Cerebellar cortex (tissue), 1 donor: ENCODE measurements around the gene STAMBPL1.
"Not testable (repeated sequence)": the region's sequence is repeated elsewhere in the genome, so short reads cannot be mapped to it uniquely, and the experiment has no call there.

Experiments used
- DNase-seq: peaks from one replicate; pipeline ENCODE4 v3.0.0-alpha.2; 2015; ENCODE audit warnings: low spot score

The STAMBPL1 gene

DNA sequence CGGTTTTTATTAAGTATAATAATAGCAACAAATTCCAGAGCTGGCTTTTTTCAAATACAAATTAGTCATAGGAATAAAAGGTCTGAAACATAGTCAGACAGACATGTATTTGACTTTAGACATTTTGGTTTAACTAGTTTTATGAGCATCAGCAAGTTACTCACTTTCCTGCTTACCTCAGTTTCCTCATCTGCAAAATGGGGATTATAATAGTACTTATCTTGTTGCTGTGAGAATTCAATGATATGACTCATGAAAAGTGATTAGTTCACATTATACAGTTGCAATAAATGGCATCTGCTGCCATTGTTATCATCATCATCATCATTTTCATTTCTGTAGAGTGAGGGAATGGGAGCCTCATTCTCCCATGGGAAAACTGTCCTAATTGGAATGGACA, 39.0 kb downstream of the STAMBPL1 start:
- no peak for DNase-seq

DNA sequence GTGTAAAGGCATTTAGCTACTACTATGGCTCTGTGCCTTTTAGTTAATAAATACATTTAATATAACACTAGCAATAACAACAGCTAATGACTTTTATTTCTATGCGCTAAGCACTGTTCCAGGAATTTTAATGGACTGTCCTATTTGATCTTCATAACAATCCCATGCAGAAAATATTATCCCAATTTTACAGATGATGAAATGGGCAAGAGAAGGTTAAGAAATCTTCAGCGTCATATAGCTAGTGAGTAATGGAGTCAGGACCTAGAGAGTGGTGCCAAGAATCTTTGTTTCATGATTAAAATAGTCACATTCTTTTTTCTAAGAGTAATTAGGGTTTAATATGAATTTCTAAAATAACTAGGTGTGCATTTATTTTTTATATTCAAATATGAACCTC, 40.2 kb downstream of the STAMBPL1 start:
- DNase-seq, result no peak

GRCh38 chr10:88920986-88921593, 41.0 kb downstream of the STAMBPL1 start:
- DNase-seq, result no peak

- DNase-seq, result no peak
Observed at GRCh38 chr10:88922041-88922440, 42.0 kb downstream of the STAMBPL1 start.

- no peak for DNase-seq
Observed at GRCh38 chr10:88923520-88923919, 43.5 kb downstream of the STAMBPL1 start.

- peak; percentile 64 for DNase-seq
Observed at GRCh38 chr10:88926566-88927415, 46.7 kb downstream of the STAMBPL1 start.

DNA sequence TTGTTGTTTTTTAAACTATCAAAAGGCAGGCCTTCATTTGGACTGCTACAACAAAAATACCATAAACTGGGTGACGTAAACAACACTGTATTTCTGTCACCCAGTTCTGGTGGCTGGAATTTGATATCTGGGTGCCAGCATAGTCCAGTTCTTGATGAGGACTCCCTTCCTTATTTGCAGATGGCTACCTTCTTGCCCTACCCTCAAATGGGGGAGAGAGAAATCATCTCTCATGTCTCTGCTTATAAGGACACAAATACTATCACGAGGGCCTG, 47.3 kb downstream of the STAMBPL1 start:
- peak; percentile 2 for DNase-seq

DNA sequence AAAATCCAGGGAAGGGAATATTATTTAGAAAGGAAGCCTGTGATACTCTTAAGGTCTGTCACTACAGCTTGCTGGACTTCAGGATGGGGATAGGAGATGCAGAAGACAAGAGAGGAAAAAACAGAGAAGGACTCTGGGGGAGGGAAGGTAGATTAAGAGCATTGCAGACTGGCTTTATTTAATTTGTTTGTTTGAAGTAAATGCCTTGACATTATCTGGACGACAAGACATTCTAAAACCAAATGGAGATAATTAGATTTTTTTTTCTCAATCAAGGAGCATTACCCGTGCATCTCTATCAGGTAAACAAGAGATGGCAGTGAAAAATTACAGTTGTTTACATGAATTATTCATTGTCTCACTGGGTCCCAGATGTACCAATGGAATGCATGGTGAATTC, 48.2 kb downstream of the STAMBPL1 start:
- no peak for DNase-seq

DNA sequence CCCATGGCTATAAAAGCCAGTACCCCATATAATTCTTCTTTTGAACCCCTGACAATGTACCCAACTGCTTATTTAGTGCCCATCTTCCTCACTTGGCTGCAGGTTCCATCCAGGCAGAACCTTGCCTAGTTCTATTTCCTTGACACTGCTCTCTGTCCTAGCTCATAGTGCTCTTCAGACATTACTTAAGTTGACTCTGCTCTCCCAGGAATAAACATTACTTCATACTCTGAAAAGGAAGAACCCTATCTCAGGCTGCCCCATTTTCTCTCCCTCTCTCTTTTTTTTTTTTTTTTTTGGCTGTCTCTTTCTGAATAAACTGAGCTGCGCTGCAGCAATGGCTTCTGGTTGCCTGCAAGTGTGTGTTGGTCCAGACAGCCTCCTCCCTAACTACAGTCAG, 51.5 kb downstream of the STAMBPL1 start:
- no peak for DNase-seq

DNA sequence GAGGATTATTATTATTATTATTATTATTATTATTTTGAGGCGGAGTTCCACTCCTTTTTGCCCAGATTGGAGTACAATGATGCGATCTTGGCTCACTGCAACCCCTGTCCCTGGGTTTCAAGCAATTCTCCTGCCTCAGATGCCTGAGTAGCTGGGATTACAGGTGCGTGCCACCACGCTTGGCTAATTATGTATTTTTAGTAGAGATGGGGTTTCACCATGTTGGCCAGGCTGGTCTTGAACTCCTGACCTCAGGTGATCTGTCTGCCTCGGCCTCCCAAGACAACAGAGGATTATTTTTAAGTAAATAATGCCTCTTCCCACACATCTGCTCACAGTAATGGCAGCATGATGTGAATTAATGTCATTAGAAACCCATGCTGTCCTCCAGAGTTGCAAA, 52.0 kb downstream of the STAMBPL1 start:
- not testable (repeated sequence) for DNase-seq

DNA sequence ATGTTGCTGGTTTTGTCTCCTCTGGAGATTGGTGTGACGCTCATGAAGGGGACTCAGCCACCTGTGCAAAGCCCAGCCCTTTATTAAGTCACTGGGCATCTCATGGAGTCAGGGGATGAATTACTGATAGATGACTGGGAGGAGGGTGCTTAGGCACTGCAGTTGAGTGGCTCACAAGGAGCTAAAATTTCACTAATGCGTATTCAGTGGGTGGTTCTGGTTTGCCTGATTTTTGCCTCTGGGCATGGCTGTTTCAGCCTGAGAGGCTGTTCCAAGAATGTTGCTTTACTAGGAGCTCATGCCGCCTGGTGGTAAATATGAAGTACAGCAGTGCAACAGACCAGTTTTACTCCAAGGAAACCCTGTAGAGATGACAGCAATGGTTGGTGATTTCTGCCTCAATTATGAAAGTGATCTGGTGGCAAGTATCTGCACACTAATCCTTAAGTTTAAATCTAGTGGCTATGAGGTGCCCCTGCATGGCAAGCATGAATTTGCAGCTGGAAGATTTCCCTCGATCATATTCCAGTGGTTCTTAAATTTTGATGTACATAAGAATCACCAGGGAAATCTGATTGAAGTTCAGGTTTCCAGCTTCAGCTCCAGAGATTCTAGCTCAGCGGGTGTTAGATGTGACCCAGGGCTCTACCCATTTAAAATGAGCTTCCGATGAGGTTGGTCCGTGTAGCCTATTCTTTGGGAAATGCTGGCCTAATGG, 52.7 kb downstream of the STAMBPL1 start:
- DNase-seq, result peak; percentile 85

DNA sequence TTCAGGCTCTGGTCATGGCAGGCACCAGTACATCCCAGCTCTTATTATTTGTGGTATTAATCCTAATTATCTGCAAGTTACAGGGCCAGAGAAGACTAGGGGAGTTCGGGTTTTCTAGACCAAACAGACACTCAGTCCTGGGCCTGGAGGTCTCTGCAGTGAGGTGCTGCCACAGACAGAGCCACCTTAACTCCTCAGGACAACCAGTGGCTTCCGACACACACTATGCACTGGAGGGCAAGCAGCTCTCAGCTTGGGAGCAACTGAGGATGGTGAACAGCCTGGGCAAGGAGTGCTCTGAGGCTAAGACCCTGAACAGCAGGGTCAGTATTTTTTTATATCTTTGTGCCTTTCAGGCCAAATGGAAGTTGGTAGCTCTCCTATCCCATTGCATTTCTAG, 53.5 kb downstream of the STAMBPL1 start:
- DNase-seq, result no peak

DNA sequence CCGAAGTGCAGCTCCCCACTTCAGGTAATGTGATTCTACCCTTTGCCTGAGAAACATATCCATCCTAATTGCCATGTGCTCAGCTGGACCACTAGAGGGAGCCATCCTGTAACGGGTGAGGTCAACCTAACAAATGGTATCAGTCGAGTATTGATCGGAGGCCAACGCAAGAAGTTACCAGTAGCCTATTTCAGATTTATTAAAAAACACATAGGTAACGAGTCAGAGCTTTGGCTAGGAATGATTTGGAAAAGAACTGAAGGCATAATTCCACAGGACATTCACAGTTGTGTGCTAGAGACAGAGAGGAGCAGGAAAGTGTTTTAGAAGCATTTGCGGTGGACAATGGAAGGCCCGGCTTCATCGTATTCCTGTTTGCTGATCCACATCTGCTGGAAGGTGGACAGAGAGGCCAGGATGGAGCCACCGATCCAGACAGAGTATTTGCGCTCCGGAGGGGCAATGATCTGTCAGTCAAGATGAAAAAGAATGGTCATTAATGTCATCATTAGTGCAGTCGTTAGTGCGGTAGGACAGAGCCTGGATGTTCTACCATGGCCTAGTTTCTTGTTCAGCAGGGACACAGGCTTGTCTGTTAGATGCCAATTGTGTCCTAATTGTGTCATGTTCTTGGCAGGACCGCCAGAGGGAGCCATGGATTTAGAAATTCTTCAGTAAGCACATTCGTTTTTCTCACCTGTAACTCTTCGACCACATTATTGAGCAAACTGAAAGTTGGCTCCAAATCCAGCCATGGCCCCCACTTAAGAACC, 55.0 kb downstream of the STAMBPL1 start:
- DNase-seq, result peak; percentile 95

- DNase-seq, result no peak
Observed at GRCh38 chr10:88936656-88937055, 56.6 kb downstream of the STAMBPL1 start.

DNA sequence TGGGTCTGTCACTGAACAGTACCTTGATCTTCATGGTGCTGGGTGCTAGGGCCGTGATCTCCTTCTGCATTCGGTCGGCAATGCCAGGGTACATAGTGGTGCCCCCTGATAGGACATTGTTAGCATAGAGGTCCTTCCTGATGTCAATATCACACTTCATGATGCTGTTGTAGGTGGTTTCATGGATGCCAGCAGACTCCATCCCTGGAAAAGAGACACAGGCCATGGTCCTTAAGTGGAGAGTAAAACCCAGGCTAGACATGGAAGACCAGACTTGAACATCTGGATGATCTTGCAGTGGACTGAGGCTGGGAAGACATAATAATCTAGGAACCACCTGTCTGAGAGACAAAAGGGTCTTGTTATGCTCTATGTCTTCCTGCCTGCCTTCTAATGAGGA, 58.0 kb downstream of the STAMBPL1 start:
- no peak for DNase-seq

DNA sequence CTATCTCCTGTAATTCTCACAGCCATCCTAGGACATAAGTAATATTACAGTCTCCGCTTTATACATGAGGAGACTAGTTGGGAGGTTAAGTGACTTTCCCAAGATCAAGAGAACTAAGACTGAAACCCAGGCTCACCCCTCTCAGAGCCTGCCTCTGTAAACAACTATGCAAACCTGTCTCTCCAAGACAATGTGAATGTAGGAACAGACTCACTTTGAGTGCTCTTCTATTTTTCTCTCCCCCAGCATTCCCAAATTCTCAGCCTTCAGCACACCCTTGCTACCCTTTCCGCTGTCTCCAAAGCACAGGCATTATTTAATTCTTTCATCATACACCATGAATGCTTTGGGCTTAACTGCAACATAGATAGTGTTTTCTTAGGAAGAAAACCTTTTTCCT, 58.9 kb downstream of the STAMBPL1 start:
- no peak for DNase-seq

DNA sequence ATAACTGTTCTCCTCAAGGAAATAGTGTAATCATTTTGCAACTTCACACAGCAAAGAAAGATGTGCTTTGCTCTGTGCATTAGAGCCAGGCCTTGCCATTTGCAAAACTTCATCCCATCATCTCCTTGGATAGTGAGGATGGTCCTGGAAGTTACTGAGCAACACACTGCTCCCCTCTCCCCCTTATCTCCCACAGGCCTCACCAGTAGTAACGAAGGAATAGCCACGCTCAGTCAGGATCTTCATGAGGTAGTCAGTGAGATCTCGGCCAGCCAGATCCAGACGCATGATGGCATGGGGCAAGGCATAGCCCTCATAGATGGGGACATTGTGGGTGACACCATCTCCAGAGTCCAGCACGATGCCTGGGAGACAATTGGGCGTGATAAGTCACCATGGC, 61.0 kb downstream of the STAMBPL1 start:
- no peak for DNase-seq

DNA sequence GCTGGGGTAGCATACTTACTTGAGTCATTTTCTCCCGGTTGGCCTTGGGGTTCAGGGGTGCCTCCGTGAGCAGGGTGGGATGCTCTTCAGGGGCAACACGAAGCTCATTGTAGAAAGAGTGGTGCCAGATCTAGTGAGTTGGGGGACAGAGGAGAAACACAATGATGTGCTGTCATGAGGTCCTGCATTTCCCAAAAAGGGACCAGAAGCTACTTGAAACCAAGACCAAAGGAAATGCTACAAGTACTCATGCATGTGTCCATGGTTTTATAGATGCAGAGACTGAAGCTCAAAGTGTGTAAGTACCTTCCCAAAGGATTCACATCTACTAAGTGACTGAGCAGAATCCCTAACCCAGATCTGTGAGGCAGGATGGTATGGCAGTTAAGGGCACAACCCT, 63.7 kb downstream of the STAMBPL1 start:
- no peak for DNase-seq

DNA sequence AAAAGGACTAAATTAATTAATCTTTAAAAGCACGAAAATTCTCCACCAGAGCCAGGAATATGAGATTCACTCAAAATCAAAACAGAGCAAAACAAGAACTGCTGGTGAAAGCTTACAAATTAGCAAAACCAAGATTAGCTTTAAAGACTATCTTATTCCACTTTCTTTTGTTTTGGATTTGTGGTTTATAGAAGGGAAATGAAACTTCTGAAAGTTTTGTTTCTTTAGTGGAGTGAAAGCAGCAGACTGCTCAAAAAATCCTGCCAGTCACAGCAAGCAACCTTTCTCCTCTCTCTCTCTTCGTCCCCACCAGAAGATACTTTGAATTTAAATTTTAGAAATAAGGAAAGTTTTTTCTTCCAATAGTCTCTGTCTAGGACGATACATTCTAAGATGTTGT, 64.8 kb downstream of the STAMBPL1 start:
- DNase-seq, result no peak

DNA sequence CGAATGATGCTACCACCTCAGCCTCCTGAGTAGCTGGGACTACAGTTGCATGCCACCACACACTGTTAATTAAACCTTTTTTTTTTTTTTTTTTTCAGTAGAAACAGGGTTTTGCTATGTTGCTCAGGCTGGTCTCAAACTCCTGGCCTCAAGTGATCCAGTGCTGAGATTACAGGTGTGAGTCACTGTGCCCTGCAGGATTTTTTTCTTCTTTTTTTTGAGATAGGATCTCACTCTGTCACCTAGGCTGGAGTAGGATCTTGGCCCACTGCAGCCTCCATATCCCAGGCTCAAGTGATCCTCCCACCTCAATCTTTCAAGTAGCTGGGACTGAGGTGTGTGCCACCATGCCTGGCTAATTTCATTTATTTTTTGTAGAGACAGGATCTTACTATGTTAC, 66.2 kb downstream of the STAMBPL1 start:
- no peak for DNase-seq

DNA sequence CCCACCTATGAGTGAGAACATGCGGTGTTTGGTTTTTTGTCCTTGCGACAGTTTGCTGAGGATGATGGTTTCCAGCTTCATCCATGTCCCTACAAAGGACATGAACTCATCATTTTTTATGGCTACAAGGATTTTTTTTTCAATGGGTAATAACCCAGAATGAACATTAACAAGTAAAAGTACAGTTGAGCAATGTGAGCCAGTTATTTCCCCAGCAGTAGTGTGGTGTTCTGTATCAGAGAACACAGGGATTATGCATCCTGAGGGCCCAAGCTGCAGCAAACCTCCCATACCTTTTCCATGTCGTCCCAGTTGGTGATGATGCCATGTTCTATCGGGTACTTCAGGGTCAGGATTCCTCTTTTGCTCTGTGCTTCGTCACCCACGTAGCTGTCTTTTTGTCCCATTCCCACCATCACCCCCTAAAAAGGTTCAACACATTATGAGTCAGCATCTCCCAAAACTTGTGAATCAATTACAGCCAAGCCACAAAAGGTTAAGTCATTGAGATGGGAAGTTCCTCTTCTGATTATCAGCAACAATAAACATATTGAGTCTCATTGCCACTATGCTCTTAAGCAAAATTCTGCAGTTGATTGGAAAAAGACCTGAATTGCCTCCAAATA, 67.0 kb downstream of the STAMBPL1 start:
- no peak for DNase-seq

- DNase-seq, result no peak
Observed at GRCh38 chr10:88949051-88949450, 69.0 kb downstream of the STAMBPL1 start.
